ENCODE data around the gene ELFN2.

Gene ELFN2

DNA sequence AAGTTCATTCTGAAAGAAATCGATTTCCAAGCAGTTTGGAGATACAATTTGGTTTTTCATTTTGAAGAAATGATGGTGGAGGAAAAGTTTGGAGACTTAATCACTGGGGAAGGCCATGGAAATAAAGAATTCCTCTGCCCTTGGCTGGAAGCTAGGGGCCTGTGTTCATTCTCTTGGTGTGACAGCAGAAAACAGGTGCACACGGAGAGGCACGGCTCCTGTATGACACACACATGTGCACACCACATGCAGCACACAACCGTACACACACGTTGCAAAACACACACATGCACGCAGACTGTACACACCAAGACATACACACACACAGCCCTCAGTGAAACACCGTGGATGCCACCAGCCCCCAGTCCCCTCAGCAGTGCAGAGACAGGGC, 80.8 kb downstream of the ELFN2 start:
- no peaks in the 10 kb centered on the region for H3K9me3 ChIP-seq (ENCODE audit: insufficient read depth, low read length, severe bottlenecking)
- no peak overlapping the region for H2AFZ ChIP-seq (ENCODE audit: low read depth, low read length)
- no peaks in the 10 kb centered on the region for H3K79me2 ChIP-seq (ENCODE audit: insufficient read depth, low read length)
- no peaks in the 10 kb centered on the region for H3K27me3 ChIP-seq (ENCODE audit: insufficient read depth, low read length, poor library complexity)
- H3K4me3 ChIP-seq (ENCODE audit: low read depth in 1 of 2, low read length in 2 of 2), result no peak overlapping the region
- H3K4me2 ChIP-seq (ENCODE audit: insufficient read depth, low read length), result no peak overlapping the region
- ATAC-seq (ENCODE audit: insufficient read depth, low read depth) (no peak), DNase-seq (no peak)
- H4K20me1 ChIP-seq (ENCODE audit: insufficient read depth, low read length), result no peaks in the 10 kb centered on the region
- TF ChIP-seq EZH2 (IDR thresholded peaks at IDR 0.05; ENCODE audit: borderline replicate concordance, low read depth, low read length, severe bottlenecking), result no peak
- TF ChIP-seq, protein P1, sequence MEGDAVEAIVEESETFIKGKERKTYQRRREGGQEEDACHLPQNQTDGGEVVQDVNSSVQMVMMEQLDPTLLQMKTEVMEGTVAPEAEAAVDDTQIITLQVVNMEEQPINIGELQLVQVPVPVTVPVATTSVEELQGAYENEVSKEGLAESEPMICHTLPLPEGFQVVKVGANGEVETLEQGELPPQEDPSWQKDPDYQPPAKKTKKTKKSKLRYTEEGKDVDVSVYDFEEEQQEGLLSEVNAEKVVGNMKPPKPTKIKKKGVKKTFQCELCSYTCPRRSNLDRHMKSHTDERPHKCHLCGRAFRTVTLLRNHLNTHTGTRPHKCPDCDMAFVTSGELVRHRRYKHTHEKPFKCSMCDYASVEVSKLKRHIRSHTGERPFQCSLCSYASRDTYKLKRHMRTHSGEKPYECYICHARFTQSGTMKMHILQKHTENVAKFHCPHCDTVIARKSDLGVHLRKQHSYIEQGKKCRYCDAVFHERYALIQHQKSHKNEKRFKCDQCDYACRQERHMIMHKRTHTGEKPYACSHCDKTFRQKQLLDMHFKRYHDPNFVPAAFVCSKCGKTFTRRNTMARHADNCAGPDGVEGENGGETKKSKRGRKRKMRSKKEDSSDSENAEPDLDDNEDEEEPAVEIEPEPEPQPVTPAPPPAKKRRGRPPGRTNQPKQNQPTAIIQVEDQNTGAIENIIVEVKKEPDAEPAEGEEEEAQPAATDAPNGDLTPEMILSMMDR (IDR thresholded peaks at IDR 0.05; ENCODE audit: borderline replicate concordance, extremely low read depth, low read length, poor library complexity, severe bottlenecking), result no peak
- no peak overlapping the region for H3K9ac ChIP-seq (ENCODE audit: low read depth, low read length)
- H3K27ac ChIP-seq (ENCODE audit: low read length), result no peak overlapping the region
- no peaks in the 10 kb centered on the region for H3K4me1 ChIP-seq (ENCODE audit: insufficient read depth, low read length)
- no peaks in the 10 kb centered on the region for H3K36me3 ChIP-seq (ENCODE audit: insufficient read depth, low read length)

DNA sequence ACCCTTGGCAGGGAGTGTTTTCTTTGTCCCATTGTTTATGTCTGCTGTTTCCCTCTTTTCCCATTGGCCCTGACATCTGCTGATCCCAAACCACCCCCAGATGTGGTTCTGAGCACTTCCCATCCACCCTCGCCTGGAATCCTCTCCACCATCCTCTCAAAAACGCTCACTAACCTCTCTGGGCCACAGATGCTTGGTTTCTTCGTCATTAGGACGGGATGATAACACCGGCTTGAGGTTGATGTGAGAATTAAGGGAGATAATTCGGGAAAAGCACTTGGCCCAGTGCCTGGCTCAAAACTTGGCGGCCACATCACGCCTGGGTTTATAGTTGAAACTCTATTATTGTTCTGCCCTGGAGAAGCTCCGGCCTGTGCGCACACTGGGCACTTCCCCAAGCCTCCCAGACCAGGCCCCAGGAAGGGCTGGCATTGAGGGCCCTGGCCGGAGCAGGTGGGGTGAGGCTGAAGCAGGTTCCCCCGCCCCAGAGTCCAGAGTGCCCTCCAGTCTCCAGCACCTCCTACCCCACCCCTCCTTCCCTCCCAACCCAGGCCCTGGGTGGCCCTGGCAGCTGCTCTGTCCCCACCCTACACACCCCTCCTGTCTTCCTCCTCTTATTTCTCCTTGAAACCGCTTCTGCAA, 81.3 kb downstream of the ELFN2 start:
- DNase-seq (no peak), ATAC-seq (ENCODE audit: insufficient read depth, low read depth) (no peak)
- H3K9me3 ChIP-seq (ENCODE audit: insufficient read depth, low read length, severe bottlenecking), result no peaks in the 10 kb centered on the region
- no peak overlapping the region for H3K9ac ChIP-seq (ENCODE audit: low read depth, low read length)
- H3K4me2 ChIP-seq (ENCODE audit: insufficient read depth, low read length), result no peak overlapping the region
- no peaks in the 10 kb centered on the region for H3K4me1 ChIP-seq (ENCODE audit: insufficient read depth, low read length)
- TF ChIP-seq, protein P1 (IDR thresholded peaks at IDR 0.05; ENCODE audit: borderline replicate concordance, extremely low read depth, low read length, poor library complexity, severe bottlenecking), result no peak
- TF ChIP-seq EZH2 (IDR thresholded peaks at IDR 0.05; ENCODE audit: borderline replicate concordance, low read depth, low read length, severe bottlenecking), result no peak
- no peaks in the 10 kb centered on the region for H3K79me2 ChIP-seq (ENCODE audit: insufficient read depth, low read length)
- no peaks in the 10 kb centered on the region for H4K20me1 ChIP-seq (ENCODE audit: insufficient read depth, low read length)
- H3K27me3 ChIP-seq (ENCODE audit: insufficient read depth, low read length, poor library complexity), result no peaks in the 10 kb centered on the region
- H2AFZ ChIP-seq (ENCODE audit: low read depth, low read length), result no peak overlapping the region
- H3K36me3 ChIP-seq (ENCODE audit: insufficient read depth, low read length), result no peaks in the 10 kb centered on the region
- H3K27ac ChIP-seq (ENCODE audit: low read length), result no peak overlapping the region
- no peak overlapping the region for H3K4me3 ChIP-seq (ENCODE audit: low read depth in 1 of 2, low read length in 2 of 2)

DNA sequence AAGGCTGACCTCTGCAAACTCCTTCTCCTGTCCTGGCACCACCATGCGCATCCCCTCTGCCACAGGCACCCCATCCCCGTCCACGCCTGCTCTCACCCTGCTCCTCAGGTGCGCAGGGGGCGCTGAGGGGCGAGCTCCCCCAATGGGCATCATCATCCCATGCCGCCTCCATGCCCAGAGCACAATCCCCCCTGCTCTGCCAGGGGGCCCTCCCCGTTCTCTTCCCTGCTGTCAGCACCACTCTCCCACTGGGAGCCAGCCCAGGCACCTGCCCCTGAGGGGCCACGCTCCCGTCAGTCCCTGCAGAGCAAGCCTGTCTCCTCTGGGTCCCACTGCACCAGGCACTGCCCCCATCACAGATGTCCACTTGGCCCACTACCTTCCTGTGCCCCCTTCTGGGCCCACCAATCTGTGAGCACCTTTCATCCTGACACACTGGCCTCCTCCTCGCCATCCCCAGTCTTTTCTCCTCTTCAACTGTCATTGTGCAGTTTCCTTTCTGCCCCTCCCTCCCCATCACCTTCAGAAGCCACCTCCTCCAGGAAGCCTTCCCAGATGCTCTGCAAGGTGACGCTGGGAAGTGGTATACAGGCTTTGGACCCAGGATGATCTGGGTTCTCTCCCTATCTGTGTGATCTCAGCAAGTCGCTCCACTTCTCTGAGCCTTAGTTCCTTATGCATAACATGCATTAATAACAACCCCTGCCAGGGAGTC, 82.4 kb downstream of the ELFN2 start:
- no peaks in the 10 kb centered on the region for H3K36me3 ChIP-seq (ENCODE audit: insufficient read depth, low read length)
- TF ChIP-seq, protein P1 (IDR thresholded peaks at IDR 0.05; ENCODE audit: borderline replicate concordance, extremely low read depth, low read length, poor library complexity, severe bottlenecking), result no peak
- no peak for TF ChIP-seq EZH2 (IDR thresholded peaks at IDR 0.05; ENCODE audit: borderline replicate concordance, low read depth, low read length, severe bottlenecking)
- H3K27ac ChIP-seq (ENCODE audit: low read length), result no peak overlapping the region
- H3K9ac ChIP-seq (ENCODE audit: low read depth, low read length), result no peak overlapping the region
- ATAC-seq (ENCODE audit: insufficient read depth, low read depth), result no peak
- H2AFZ ChIP-seq (ENCODE audit: low read depth, low read length), result no peak overlapping the region
- H3K4me1 ChIP-seq (ENCODE audit: insufficient read depth, low read length), result no peaks in the 10 kb centered on the region
- H3K27me3 ChIP-seq (ENCODE audit: insufficient read depth, low read length, poor library complexity), result no peaks in the 10 kb centered on the region
- no peaks in the 10 kb centered on the region for H3K79me2 ChIP-seq (ENCODE audit: insufficient read depth, low read length)
- DNase-seq, result no peak
- no peaks in the 10 kb centered on the region for H3K9me3 ChIP-seq (ENCODE audit: insufficient read depth, low read length, severe bottlenecking)
- H3K4me3 ChIP-seq (ENCODE audit: low read depth in 1 of 2, low read length in 2 of 2), result no peak overlapping the region
- no peak overlapping the region for H3K4me2 ChIP-seq (ENCODE audit: insufficient read depth, low read length)
- no peaks in the 10 kb centered on the region for H4K20me1 ChIP-seq (ENCODE audit: insufficient read depth, low read length)
